GM12891 (cell line): ENCODE data around the gene TMEM245.

Experiments
- POLR2A ChIP-seq: IDR thresholded peaks from 2 replicates; pipeline ENCODE4 v1.6.1; 2011; ENCODE audit warnings: low read depth, low read length, control low read depth
- POLR2AphosphoS5 ChIP-seq: IDR thresholded peaks from 2 replicates; pipeline ENCODE4 v1.6.1; 2011; ENCODE audit warnings: low read depth, low read length, control low read depth
- SPI1 ChIP-seq: IDR thresholded peaks from 2 replicates; pipeline ENCODE4 v1.6.1; 2011; ENCODE audit warnings: low read depth, low read length, control low read depth

- TF ChIP-seq SPI1 (no peak), POLR2AphosphoS5 (no peak), POLR2A (no peak)
These were observed 72.5 kb downstream of the TMEM245 start for GRCh38 chr9:109047259-109047658.
